Stimulated activated memory B cell treated with anti-CD40 and anti-IgM and Interleukin-4, amounts not matched to agents 10 μg/mL and 1 μg/mL and 100 μg/mL, for 72 hours (primary cell): Measurements from ENCODE around the gene ABLIM2.

ENCODE experiments used
- ATAC-seq: fragments of 150-1000 bp; cut with Tn5 transposase; 2 replicates; pipeline ENCODE4 v1.10.0; 2021
- H3K27ac Mint-ChIP-seq: one replicate; pipeline ENCODE4 v1.8.0; 2022; ENCODE audit warnings: mild to moderate bottlenecking, mixed read lengths
- H3K27me3 Mint-ChIP-seq: one replicate; pipeline ENCODE4 v1.8.0; 2022; ENCODE audit warnings: mixed read lengths
- H3K36me3 Mint-ChIP-seq: one replicate; pipeline ENCODE4 v1.8.0; 2022; ENCODE audit warnings: mixed read lengths
- H3K4me1 Mint-ChIP-seq: one replicate; pipeline ENCODE4 v1.8.0; 2022; ENCODE audit warnings: mixed read lengths
- H3K4me3 Mint-ChIP-seq: one replicate; pipeline ENCODE4 v1.8.0; 2022; ENCODE audit warnings: mild to moderate bottlenecking, moderate library complexity, mixed read lengths
- H3K9me3 Mint-ChIP-seq: one replicate; pipeline ENCODE4 v1.8.0; 2022; ENCODE audit warnings: mixed read lengths

Gene ABLIM2

GRCh38 chr4:8158710-8159536 is at the start of gene ABLIM2:
ABLIM2 (minus strand) TSS chr4:8158813; CDS start chr4:8158689, 124 bp downstream.
- peak within 1 kb of the TSS; percentile 100 for H3K4me3 Mint-ChIP-seq
- ATAC-seq = peak; percentile 96
- peak within 1 kb of the TSS; percentile 96 for H3K27ac Mint-ChIP-seq
- H3K9me3 Mint-ChIP-seq = no peaks in the 10 kb centered on the region
- H3K36me3 Mint-ChIP-seq = peaks cover 16% of the 10 kb centered on the region
- peaks cover 67% of the 10 kb centered on the region for H3K4me1 Mint-ChIP-seq
- peaks cover 9% of the 10 kb centered on the region for H3K27me3 Mint-ChIP-seq

- no peak for ATAC-seq
- no peak overlapping the region for H3K27ac Mint-ChIP-seq
- H3K4me3 Mint-ChIP-seq = no peak overlapping the region
- peaks cover 68% of the 10 kb centered on the region for H3K36me3 Mint-ChIP-seq
- peaks cover 57% of the 10 kb centered on the region for H3K4me1 Mint-ChIP-seq
- no peaks in the 10 kb centered on the region for H3K9me3 Mint-ChIP-seq
- H3K27me3 Mint-ChIP-seq = no peaks in the 10 kb centered on the region
Measured at GRCh38 chr4:8207314-8207713, 48.7 kb upstream of the ABLIM2 start.

- Mint-ChIP-seq H3K4me3 (no peak overlapping the region), H3K27ac (peak overlapping the region; percentile 62)
Measured at GRCh38 chr4:8205749-8206611, 47.4 kb upstream of the ABLIM2 start.

GRCh38 chr4:8205241-8205707 is 46.7 kb upstream of the ABLIM2 start:
- Mint-ChIP-seq H3K4me3 (no peak overlapping the region), H3K27me3 (no peaks in the 10 kb centered on the region), H3K4me1 (peaks cover 77% of the 10 kb centered on the region), H3K9me3 (no peaks in the 10 kb centered on the region), H3K36me3 (peaks cover 71% of the 10 kb centered on the region), H3K27ac (peak overlapping the region; percentile 62)
- ATAC-seq = no peak

More at GRCh38 chr4:8205749-8206611, 47.4 kb upstream of the ABLIM2 start:
- peak; percentile 59 for ATAC-seq
- no peaks in the 10 kb centered on the region for H3K27me3 Mint-ChIP-seq
- H3K36me3 Mint-ChIP-seq = peaks cover 67% of the 10 kb centered on the region
- no peaks in the 10 kb centered on the region for H3K9me3 Mint-ChIP-seq
- H3K4me1 Mint-ChIP-seq = peaks cover 70% of the 10 kb centered on the region

GRCh38 chr4:8204576-8205227 is 46.1 kb upstream of the ABLIM2 start:
- ATAC-seq = no peak
- Mint-ChIP-seq H3K9me3 (no peaks in the 10 kb centered on the region), H3K27me3 (no peaks in the 10 kb centered on the region), H3K27ac (peak overlapping the region; percentile 98), H3K4me3 (no peak overlapping the region), H3K36me3 (peaks cover 67% of the 10 kb centered on the region), H3K4me1 (peaks cover 83% of the 10 kb centered on the region)

GRCh38 chr4:8203817-8204216 is 45.2 kb upstream of the ABLIM2 start:
- H3K27me3 Mint-ChIP-seq = no peaks in the 10 kb centered on the region
- peak overlapping the region; percentile 98 for H3K27ac Mint-ChIP-seq
- no peaks in the 10 kb centered on the region for H3K9me3 Mint-ChIP-seq
- H3K36me3 Mint-ChIP-seq = peaks cover 60% of the 10 kb centered on the region
- ATAC-seq = no peak
- no peak overlapping the region for H3K4me3 Mint-ChIP-seq
- peaks cover 86% of the 10 kb centered on the region for H3K4me1 Mint-ChIP-seq

- Mint-ChIP-seq H3K4me3 (peak overlapping the region; percentile 98), H3K36me3 (peaks cover 52% of the 10 kb centered on the region), H3K4me1 (peaks cover 93% of the 10 kb centered on the region), H3K9me3 (no peaks in the 10 kb centered on the region), H3K27ac (peak overlapping the region; percentile 98), H3K27me3 (no peaks in the 10 kb centered on the region)
- ATAC-seq = no peak
Measured at GRCh38 chr4:8203052-8203401, 44.4 kb upstream of the ABLIM2 start.

- peaks cover 46% of the 10 kb centered on the region for H3K36me3 Mint-ChIP-seq
- H3K27ac Mint-ChIP-seq = peak overlapping the region; percentile 98
- peak overlapping the region; percentile 98 for H3K4me3 Mint-ChIP-seq
- peaks cover 95% of the 10 kb centered on the region for H3K4me1 Mint-ChIP-seq
- ATAC-seq = no peak
- no peaks in the 10 kb centered on the region for H3K27me3 Mint-ChIP-seq
- H3K9me3 Mint-ChIP-seq = no peaks in the 10 kb centered on the region
Measured at GRCh38 chr4:8202108-8203051, 43.8 kb upstream of the ABLIM2 start.

GRCh38 chr4:8201321-8201781 is 42.7 kb upstream of the ABLIM2 start:
- H3K4me3 Mint-ChIP-seq = peak overlapping the region; percentile 98
- no peaks in the 10 kb centered on the region for H3K27me3 Mint-ChIP-seq
- H3K36me3 Mint-ChIP-seq = peaks cover 35% of the 10 kb centered on the region
- H3K4me1 Mint-ChIP-seq = peaks cover 96% of the 10 kb centered on the region
- peak; percentile 63 for ATAC-seq
- peak overlapping the region; percentile 98 for H3K27ac Mint-ChIP-seq
- H3K9me3 Mint-ChIP-seq = no peaks in the 10 kb centered on the region

- ATAC-seq = peak; percentile 32
- Mint-ChIP-seq H3K4me1 (peaks cover 93% of the 10 kb centered on the region), H3K4me3 (peak overlapping the region; percentile 98), H3K27ac (peak overlapping the region; percentile 98), H3K9me3 (no peaks in the 10 kb centered on the region), H3K27me3 (no peaks in the 10 kb centered on the region), H3K36me3 (peaks cover 26% of the 10 kb centered on the region)
Measured at GRCh38 chr4:8200302-8200975, 41.8 kb upstream of the ABLIM2 start.

GRCh38 chr4:8199594-8200301 is 41.1 kb upstream of the ABLIM2 start:
- H3K4me1 Mint-ChIP-seq = peaks cover 89% of the 10 kb centered on the region
- H3K9me3 Mint-ChIP-seq = no peaks in the 10 kb centered on the region
- H3K36me3 Mint-ChIP-seq = peaks cover 24% of the 10 kb centered on the region
- H3K27me3 Mint-ChIP-seq = no peaks in the 10 kb centered on the region
- peak; percentile 28 for ATAC-seq
- H3K27ac Mint-ChIP-seq = peak overlapping the region; percentile 98
- peak overlapping the region; percentile 98 for H3K4me3 Mint-ChIP-seq

GRCh38 chr4:8198906-8199593 is 40.4 kb upstream of the ABLIM2 start, which contains the start of gene SH3TC1:
SH3TC1 (plus strand) TSS chr4:8199290; CDS start chr4:8205195, 5,905 bp downstream.
- peaks cover 17% of the 10 kb centered on the region for H3K36me3 Mint-ChIP-seq
- peak; percentile 84 for ATAC-seq
- peak within 1 kb of the TSS; percentile 98 for H3K27ac Mint-ChIP-seq
- H3K9me3 Mint-ChIP-seq = no peaks in the 10 kb centered on the region
- H3K27me3 Mint-ChIP-seq = no peaks in the 10 kb centered on the region
- peaks cover 82% of the 10 kb centered on the region for H3K4me1 Mint-ChIP-seq
- H3K4me3 Mint-ChIP-seq = peak within 1 kb of the TSS; percentile 98
